Fibroblast of lung (primary cell): Measurements from ENCODE around the gene MRPS24.

ENCODE experiments used
- EZH2 ChIP-seq: IDR thresholded peaks from 2 replicates; pipeline ENCODE4 v1.5.1; 2012; ENCODE audit warnings: low read length, control low read depth, mild to moderate bottlenecking; ENCODE audit errors: missing control alignments
- TF ChIP-seq, protein P1 (sequence below), 2 donors: IDR thresholded peaks in 1 of 2; conservative IDR thresholded peaks in 1 of 2; 1 replicate in 1 of 2; 2 replicates in 1 of 2; pipeline ENCODE4 v1.5.1; 2011 to 2012; ENCODE audit warnings: low read length in 2 of 2, control low read depth in 1 of 2, inconsistent platforms in 1 of 2, low read depth in 1 of 2, mild to moderate bottlenecking in 1 of 2

GRCh38 chr7:43914795-43915194 is 45.5 kb upstream of the MRPS24 start:
- no peak for TF ChIP-seq EZH2
- TF ChIP-seq, protein P1, sequence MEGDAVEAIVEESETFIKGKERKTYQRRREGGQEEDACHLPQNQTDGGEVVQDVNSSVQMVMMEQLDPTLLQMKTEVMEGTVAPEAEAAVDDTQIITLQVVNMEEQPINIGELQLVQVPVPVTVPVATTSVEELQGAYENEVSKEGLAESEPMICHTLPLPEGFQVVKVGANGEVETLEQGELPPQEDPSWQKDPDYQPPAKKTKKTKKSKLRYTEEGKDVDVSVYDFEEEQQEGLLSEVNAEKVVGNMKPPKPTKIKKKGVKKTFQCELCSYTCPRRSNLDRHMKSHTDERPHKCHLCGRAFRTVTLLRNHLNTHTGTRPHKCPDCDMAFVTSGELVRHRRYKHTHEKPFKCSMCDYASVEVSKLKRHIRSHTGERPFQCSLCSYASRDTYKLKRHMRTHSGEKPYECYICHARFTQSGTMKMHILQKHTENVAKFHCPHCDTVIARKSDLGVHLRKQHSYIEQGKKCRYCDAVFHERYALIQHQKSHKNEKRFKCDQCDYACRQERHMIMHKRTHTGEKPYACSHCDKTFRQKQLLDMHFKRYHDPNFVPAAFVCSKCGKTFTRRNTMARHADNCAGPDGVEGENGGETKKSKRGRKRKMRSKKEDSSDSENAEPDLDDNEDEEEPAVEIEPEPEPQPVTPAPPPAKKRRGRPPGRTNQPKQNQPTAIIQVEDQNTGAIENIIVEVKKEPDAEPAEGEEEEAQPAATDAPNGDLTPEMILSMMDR (conservative IDR thresholded peaks at IDR 0.05 in 1 of 2, IDR thresholded peaks at IDR 0.05 in 1 of 2; ENCODE audit: low read depth in 1 of 2, low read length in 2 of 2), result no peak
